ENCODE results near the gene IPPK.

- TF ChIP-seq, protein P1, sequence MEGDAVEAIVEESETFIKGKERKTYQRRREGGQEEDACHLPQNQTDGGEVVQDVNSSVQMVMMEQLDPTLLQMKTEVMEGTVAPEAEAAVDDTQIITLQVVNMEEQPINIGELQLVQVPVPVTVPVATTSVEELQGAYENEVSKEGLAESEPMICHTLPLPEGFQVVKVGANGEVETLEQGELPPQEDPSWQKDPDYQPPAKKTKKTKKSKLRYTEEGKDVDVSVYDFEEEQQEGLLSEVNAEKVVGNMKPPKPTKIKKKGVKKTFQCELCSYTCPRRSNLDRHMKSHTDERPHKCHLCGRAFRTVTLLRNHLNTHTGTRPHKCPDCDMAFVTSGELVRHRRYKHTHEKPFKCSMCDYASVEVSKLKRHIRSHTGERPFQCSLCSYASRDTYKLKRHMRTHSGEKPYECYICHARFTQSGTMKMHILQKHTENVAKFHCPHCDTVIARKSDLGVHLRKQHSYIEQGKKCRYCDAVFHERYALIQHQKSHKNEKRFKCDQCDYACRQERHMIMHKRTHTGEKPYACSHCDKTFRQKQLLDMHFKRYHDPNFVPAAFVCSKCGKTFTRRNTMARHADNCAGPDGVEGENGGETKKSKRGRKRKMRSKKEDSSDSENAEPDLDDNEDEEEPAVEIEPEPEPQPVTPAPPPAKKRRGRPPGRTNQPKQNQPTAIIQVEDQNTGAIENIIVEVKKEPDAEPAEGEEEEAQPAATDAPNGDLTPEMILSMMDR (IDR thresholded peaks at IDR 0.05), result no peak
- no peak for TF ChIP-seq POLR2A (IDR thresholded peaks at IDR 0.05)
These were observed 34.6 kb upstream of the IPPK start for GRCh38 chr9:92704528-92704927.

All from lower leg skin (tissue), 3 donors.